GM12878 (cell line): Measurements from ENCODE around the gene RPL19. TPM values are rescaled to one million over a fixed set of nuclear protein-coding genes. Genes with fewer than 3 reads are reported as not detected.
A peak's percentile ranks its signal among the peaks of the same experiment; 100 is the strongest.

Experiments
- ATAC-seq: fragments of 200-7000 bp; cut with Tn5 transposase; 3 replicates; pipeline ENCODE4 v1.9.1; 2020; ENCODE audit warnings: mild to moderate bottlenecking, moderate library complexity
- BruUV-seq: library from RNA; stranded (reverse); fragments of 400-500 nt; replicated peaks from 2 replicates; lab custom pipeline; 2021; lab: Mats Ljungman, UMichigan
- CTCF ChIA-PET: fragments of 300-600 bp; sonication (Branson Sonifier 250); formaldehyde crosslinking; extraction: SDS; loops from one replicate; lab custom pipeline; 2021; ENCODE audit warnings: inconsistent platforms; lab: Yijun Ruan, JAX
- POLR2A ChIA-PET: fragments of 350-600 bp; formaldehyde crosslinking; extraction: SDS; loops from one replicate; lab custom pipeline; 2021; ENCODE audit warnings: inconsistent platforms; lab: Charles Lee
- RAD21 ChIA-PET: fragments of 300-600 bp; sonication (Branson Sonifier 250); formaldehyde crosslinking; loops from one replicate; lab custom pipeline; 2023; ENCODE audit warnings: antibody characterized with exemption; ENCODE audit not compliant: unreplicated experiment; lab: Charles Lee
- SMC1A ChIA-PET: fragments of 300-600 bp; sonication (Branson Sonifier 250); formaldehyde crosslinking; loops from one replicate; lab custom pipeline; 2023; ENCODE audit not compliant: unreplicated experiment, uncharacterized antibody; lab: Charles Lee
- DNase-seq: peaks from one replicate; pipeline ENCODE4 v3.0.0-alpha.2; 2011; ENCODE audit warnings: low read depth, low spot score
- FAIRE-seq: peaks from 3 replicates; lab custom pipeline; 2011; peaks lifted over from hg19 to GRCh38; lab: Jason Lieb, UNC
- H2AFZ ChIP-seq: 2 replicates; pipeline ENCODE4 v1.6.0; 2011; ENCODE audit warnings: low read depth, low read length, control low read depth; ENCODE audit not compliant: control insufficient read depth
- H3K27ac ChIP-seq: 2 replicates; pipeline ENCODE4 v1.5.1; 2011; ENCODE audit warnings: control low read depth; ENCODE audit not compliant: control insufficient read depth, insufficient read depth
- H3K27me3 ChIP-seq, 2 experiments: replicated peaks in 1 of 2; 2 replicates each; pipeline versions ENCODE4 v1.6.0 to v1.6.1; 2011; ENCODE audit warnings: low read length in 1 of 2; ENCODE audit not compliant: control insufficient read depth in 2 of 2, insufficient read depth in 2 of 2
- H3K36me3 ChIP-seq, 2 experiments: 2 replicates each; pipeline ENCODE4 v1.5.1; 2011; ENCODE audit warnings: low read length in 1 of 2; ENCODE audit not compliant: control insufficient read depth in 2 of 2, insufficient read depth in 2 of 2
- H3K4me1 ChIP-seq: 2 replicates; pipeline ENCODE4 v1.6.1; 2011; ENCODE audit warnings: mild to moderate bottlenecking, low read length, moderate library complexity, mixed read lengths; ENCODE audit not compliant: control insufficient read depth, insufficient read depth
- H3K4me2 ChIP-seq: 2 replicates; pipeline ENCODE4 v1.6.0; 2011; ENCODE audit warnings: control low read depth; ENCODE audit not compliant: control insufficient read depth, insufficient read depth
- H3K4me3 ChIP-seq: fragments of 200-600 bp; sonication (generic); 2 replicates; pipeline ENCODE4 v1.5.1; 2016
- H3K79me2 ChIP-seq: 2 replicates; pipeline ENCODE4 v1.6.0; 2011; ENCODE audit warnings: low read length; ENCODE audit not compliant: control insufficient read depth, insufficient read depth
- H3K9ac ChIP-seq: 2 replicates; pipeline ENCODE4 v1.8.0; 2011; ENCODE audit warnings: low read length, control low read depth, mixed read lengths; ENCODE audit not compliant: control insufficient read depth, insufficient read depth
- H3K9me3 ChIP-seq: replicated peaks from 3 replicates; pipeline ENCODE4 v1.5.1; 2011; ENCODE audit warnings: mild to moderate bottlenecking, low read length; ENCODE audit not compliant: control insufficient read depth, insufficient read depth
- H4K20me1 ChIP-seq: 2 replicates; pipeline ENCODE4 v1.6.0; 2011; ENCODE audit not compliant: control insufficient read depth, insufficient read depth
- BHLHE40 ChIP-seq, 2 experiments: fragments of 450-650 bp in 1 of 2; IDR thresholded peaks; 2 replicates each; pipeline ENCODE4 v1.6.1; 2011 to 2017; ENCODE audit warnings: low read depth in 2 of 2, borderline replicate concordance in 1 of 2, improper control_type of control experiment in 1 of 2, low read length in 1 of 2, mild to moderate bottlenecking in 1 of 2
- CBX3 ChIP-seq: fragments of 200-600 bp; sonication (generic); IDR thresholded peaks from 2 replicates; pipeline ENCODE4 v1.6.1; 2016; ENCODE audit warnings: low read depth, borderline replicate concordance
- CTCF ChIP-seq, 3 experiments: IDR thresholded peaks in 2 of 3; conservative IDR thresholded peaks in 1 of 3; 2 replicates each; pipeline ENCODE4 v1.5.1; 2011; ENCODE audit warnings: low read depth in 3 of 3, low read length in 3 of 3, mild to moderate bottlenecking in 3 of 3, control low read depth in 2 of 3, moderate library complexity in 2 of 3, inconsistent platforms in 1 of 3, mixed read lengths in 1 of 3; ENCODE audit not compliant: control insufficient read depth in 2 of 3, insufficient read depth in 1 of 3; ENCODE audit errors: extremely low read depth in 1 of 3
- ETV6 ChIP-seq, 2 experiments: fragments of 450-650 bp in 1 of 2; IDR thresholded peaks in 1 of 2; conservative IDR thresholded peaks in 1 of 2; 2 replicates each; pipeline ENCODE4 v1.6.1; 2014; ENCODE audit warnings: antibody characterized with exemption in 1 of 2, borderline replicate concordance in 1 of 2, low read depth in 1 of 2, mild to moderate bottlenecking in 1 of 2, moderate library complexity in 1 of 2
- FOS ChIP-seq: IDR thresholded peaks from 3 replicates; pipeline ENCODE4 v1.6.1; 2011; ENCODE audit warnings: borderline replicate concordance; ENCODE audit not compliant: insufficient read length; ENCODE audit errors: extremely low read depth
- FOXK2 ChIP-seq: fragments of 450-650 bp; IDR thresholded peaks from 2 replicates; pipeline ENCODE4 v1.6.1; 2017; ENCODE audit warnings: mild to moderate bottlenecking, moderate library complexity
- PAX5 ChIP-seq: IDR thresholded peaks from 2 replicates; pipeline ENCODE4 v1.6.1; 2011; ENCODE audit warnings: low read depth, low read length, borderline replicate concordance
- RAD21 ChIP-seq: IDR thresholded peaks from 2 replicates; pipeline ENCODE4 v1.6.1; 2011; ENCODE audit warnings: mild to moderate bottlenecking, low read depth, low read length, moderate library complexity; ENCODE audit not compliant: insufficient read depth
- SMC3 ChIP-seq: IDR thresholded peaks from 2 replicates; pipeline ENCODE4 v1.6.1; 2011; ENCODE audit warnings: low read length, improper control_type of control experiment, borderline replicate concordance
- TCF12 ChIP-seq: IDR thresholded peaks from 2 replicates; pipeline ENCODE4 v1.6.1; 2011; ENCODE audit warnings: low read depth, mild to moderate bottlenecking, low read length
- TCF3 ChIP-seq: IDR thresholded peaks from 2 replicates; pipeline ENCODE4 v1.6.1; 2012; ENCODE audit warnings: low read depth, mild to moderate bottlenecking, low read length, borderline replicate concordance; ENCODE audit not compliant: insufficient read depth
- YY1 ChIP-seq: IDR thresholded peaks from 2 replicates; pipeline ENCODE4 v1.6.1; 2011; ENCODE audit warnings: low read depth, mild to moderate bottlenecking, low read length
- WGBS: methylation state at CpG from one replicate; pipeline ENCODE4 v1.1.6; 2016; ENCODE audit warnings: low lambda C conversion rate; ENCODE audit not compliant: insufficient replicate concordance, insufficient coverage; ENCODE audit errors: missing lambda C conversion rate; 5-methylcytosine and 5-hydroxymethylcytosine counted together
- in situ Hi-C: fragments of 300-500 bp; cut with MboI; formaldehyde crosslinking; loops from 9 replicates; pipeline ENCODE4 v1.14.3; 2018; ENCODE audit warnings: mixed read lengths
- intact Hi-C: fragments of 100-400 bp; cut with micrococcal nuclease; formaldehyde crosslinking; loops from one replicate; pipeline ENCODE4 v1.14.2; 2022; ENCODE audit not compliant: unreplicated experiment
- polyA plus RNA-seq, 11 experiments: library from polyadenylated mRNA; depleted of rRNA in 4 of 11; unstranded in 6 of 11; stranded (reverse) in 5 of 11; fragments of >200 nt; fragmentation: Nextera tagmentation in 4 of 11; fragmentation: Illumina TruSeq in 1 of 11; extraction: Ambion mirVana in 4 of 11; extraction: Trizol in 1 of 11; gene quantifications; 1 replicate in 1 of 11; 2 replicates in 10 of 11; pipeline versions ENCODE4 v1.2.1 to v1.2.3, GENCODE V29; 2011 to 2016; ENCODE audit warnings: inconsistent platforms in 2 of 11, missing spikeins in 2 of 11, low read depth in 1 of 11
- total RNA-seq, 4 experiments: library from RNA; depleted of rRNA in 3 of 4; stranded (reverse); fragments of >200 nt in 3 of 4; fragmentation: Illumina TruSeq in 1 of 4; extraction: Trizol in 1 of 4; gene quantifications; 2 replicates each; pipeline versions ENCODE4 v1.2.1 to v1.2.3, GENCODE V29; 2013 to 2021

The RPL19 gene
- total and polyA plus RNA-seq, 10 of the 15 experiments (the other 5 are each of a cell fraction or from before 2014, with no cell fraction given) = 1,862 to 5,536 (median 3,836) TPM

GRCh38 chr17:39239640-39240314 is 39.7 kb downstream of the RPL19 start:
- H4K20me1 ChIP-seq = no peaks in the 10 kb centered on the region
- peak; percentile 78 for FAIRE-seq
- RAD21 ChIA-PET = interaction anchor here (1.1 to 11.3 kb wide), 3 partner anchors 32 to 257 kb away, joined by 3 to 160 read pairs (median 4); no protein-coding TSS in a partner anchor
- no peak overlapping the region for H3K9ac ChIP-seq
- WGBS = 20% methylated on average over 16 of the region's 16 CpGs
- POLR2A ChIA-PET = interaction anchor here (0.6 kb wide), 1 partner anchor 31 kb away, joined by 3 read pairs; no protein-coding TSS in a partner anchor
- no peak for DNase-seq
- in situ Hi-C loops = loop anchor here (5.0 kb wide), 1 partner anchor 32 kb away; no protein-coding TSS in a partner anchor
- CTCF ChIA-PET = interaction anchor here (0.7 to 21.3 kb wide), 5 partner anchors 34 to 434 kb away, joined by 3 to 658 read pairs (median 7); partner anchors contain the start of gene RPL19
- ATAC-seq = peak; percentile 74
- no TSS peak for BruUV-seq
- H3K4me2 ChIP-seq = no peak overlapping the region
- SMC1A ChIA-PET = interaction anchor here (1.0 to 2.3 kb wide), 4 partner anchors 31 to 257 kb away, joined by 3 to 15 read pairs (median 4); no protein-coding TSS in a partner anchor
- H3K9me3 ChIP-seq = no peaks in the 10 kb centered on the region
- TF ChIP-seq FOS = no peak
- TF ChIP-seq ETV6 (conservative IDR thresholded peaks at IDR 0.05 in 1 of 2, IDR thresholded peaks at IDR 0.05 in 1 of 2; ENCODE audit: borderline replicate concordance in 1 of 2, low read depth in 1 of 2) = no peak
- TF ChIP-seq CTCF (IDR thresholded peaks at IDR 0.05 in 2 of 3, conservative IDR thresholded peaks at IDR 0.05 in 1 of 3; ENCODE audit: control insufficient read depth in 2 of 3, extremely low read depth in 1 of 3, insufficient read depth in 1 of 3, low read depth in 3 of 3, low read length in 3 of 3) = peak; percentile 61 to 76 (median 72)
- 0 out of 2 replicates have a peak, but pooled peaks have one; percentile 40 for TF ChIP-seq YY1
- TF ChIP-seq TCF12 = peak; percentile 87
- no peak for TF ChIP-seq FOXK2
- peak in 1 of 2 experiments; percentile 16; a peak in 1 of 4 replicates for TF ChIP-seq BHLHE40 (IDR thresholded peaks at IDR 0.05; ENCODE audit: borderline replicate concordance in 1 of 2, low read depth in 2 of 2, low read length in 1 of 2)
- peak; percentile 62 for TF ChIP-seq SMC3
- 0 out of 2 replicates have a peak, but pooled peaks have one; percentile 71 for TF ChIP-seq TCF3
- TF ChIP-seq PAX5 = peak; percentile 17; the same call in 1 of the 2 replicates
- no peak for TF ChIP-seq CBX3
- peak; percentile 39 for TF ChIP-seq RAD21
- peaks cover 9% of the 10 kb centered on the region for H3K4me1 ChIP-seq
- no peak overlapping the region for H3K4me3 ChIP-seq
- intact Hi-C loops = loop anchor here (1.0 to 5.0 kb wide), 2 partner anchors 32 to 87 kb away; partner anchors contain the start of gene PLXDC1
- no peaks in the 10 kb centered on the region for H3K79me2 ChIP-seq
- H3K36me3 ChIP-seq = no peaks in the 10 kb centered on the region
- no peaks in the 10 kb centered on the region; a peak in 3 of 4 replicates for H3K27me3 ChIP-seq
- no peak overlapping the region for H3K27ac ChIP-seq
- H2AFZ ChIP-seq = no peak overlapping the region
